Measurements from ENCODE around the gene HMGB4.

DNA sequence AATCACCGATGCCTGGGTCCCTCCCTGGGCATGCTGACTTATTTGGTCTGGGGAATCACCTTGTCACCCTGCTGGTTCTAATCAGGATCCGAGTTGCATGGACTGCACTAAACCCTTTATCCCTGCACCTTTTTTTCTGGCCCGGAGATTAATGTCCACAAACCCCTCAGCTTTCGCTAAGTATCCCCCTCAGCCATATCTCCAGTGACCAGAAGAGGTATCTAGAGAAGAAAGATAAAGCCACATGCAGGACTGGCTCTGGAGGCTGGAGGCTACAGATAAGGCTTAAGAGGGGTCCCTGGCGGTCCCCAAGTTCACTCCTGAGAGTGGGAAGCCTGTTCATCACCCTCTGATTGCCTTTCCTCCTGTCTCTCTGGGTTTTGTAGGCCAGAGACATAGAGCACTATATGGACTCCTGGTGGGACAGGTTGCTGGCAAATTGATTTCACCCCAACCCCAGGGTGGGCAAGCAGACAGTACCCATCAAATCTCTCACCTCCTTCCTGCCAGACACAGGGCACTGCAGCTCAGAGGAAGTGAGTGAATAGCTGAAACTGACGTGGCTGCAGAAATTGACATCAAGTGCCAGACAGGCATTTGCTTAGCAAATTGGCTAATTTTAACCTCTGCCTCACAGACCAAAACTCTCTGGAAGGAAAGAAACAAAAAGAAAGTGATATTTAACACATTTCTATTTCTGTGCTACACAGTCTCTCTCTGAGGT is 38.8 kb downstream of the HMGB4 start:
- TF ChIP-seq, protein P1, sequence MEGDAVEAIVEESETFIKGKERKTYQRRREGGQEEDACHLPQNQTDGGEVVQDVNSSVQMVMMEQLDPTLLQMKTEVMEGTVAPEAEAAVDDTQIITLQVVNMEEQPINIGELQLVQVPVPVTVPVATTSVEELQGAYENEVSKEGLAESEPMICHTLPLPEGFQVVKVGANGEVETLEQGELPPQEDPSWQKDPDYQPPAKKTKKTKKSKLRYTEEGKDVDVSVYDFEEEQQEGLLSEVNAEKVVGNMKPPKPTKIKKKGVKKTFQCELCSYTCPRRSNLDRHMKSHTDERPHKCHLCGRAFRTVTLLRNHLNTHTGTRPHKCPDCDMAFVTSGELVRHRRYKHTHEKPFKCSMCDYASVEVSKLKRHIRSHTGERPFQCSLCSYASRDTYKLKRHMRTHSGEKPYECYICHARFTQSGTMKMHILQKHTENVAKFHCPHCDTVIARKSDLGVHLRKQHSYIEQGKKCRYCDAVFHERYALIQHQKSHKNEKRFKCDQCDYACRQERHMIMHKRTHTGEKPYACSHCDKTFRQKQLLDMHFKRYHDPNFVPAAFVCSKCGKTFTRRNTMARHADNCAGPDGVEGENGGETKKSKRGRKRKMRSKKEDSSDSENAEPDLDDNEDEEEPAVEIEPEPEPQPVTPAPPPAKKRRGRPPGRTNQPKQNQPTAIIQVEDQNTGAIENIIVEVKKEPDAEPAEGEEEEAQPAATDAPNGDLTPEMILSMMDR (IDR thresholded peaks at IDR 0.05; ENCODE audit: insufficient read depth, low read length), result no peak
- no peak for TF ChIP-seq POLR2AphosphoS5 (IDR thresholded peaks at IDR 0.05; ENCODE audit: low read depth)
- no peak for TF ChIP-seq GABPA (IDR thresholded peaks at IDR 0.05; ENCODE audit: low read depth)
- TF ChIP-seq, protein P2, sequence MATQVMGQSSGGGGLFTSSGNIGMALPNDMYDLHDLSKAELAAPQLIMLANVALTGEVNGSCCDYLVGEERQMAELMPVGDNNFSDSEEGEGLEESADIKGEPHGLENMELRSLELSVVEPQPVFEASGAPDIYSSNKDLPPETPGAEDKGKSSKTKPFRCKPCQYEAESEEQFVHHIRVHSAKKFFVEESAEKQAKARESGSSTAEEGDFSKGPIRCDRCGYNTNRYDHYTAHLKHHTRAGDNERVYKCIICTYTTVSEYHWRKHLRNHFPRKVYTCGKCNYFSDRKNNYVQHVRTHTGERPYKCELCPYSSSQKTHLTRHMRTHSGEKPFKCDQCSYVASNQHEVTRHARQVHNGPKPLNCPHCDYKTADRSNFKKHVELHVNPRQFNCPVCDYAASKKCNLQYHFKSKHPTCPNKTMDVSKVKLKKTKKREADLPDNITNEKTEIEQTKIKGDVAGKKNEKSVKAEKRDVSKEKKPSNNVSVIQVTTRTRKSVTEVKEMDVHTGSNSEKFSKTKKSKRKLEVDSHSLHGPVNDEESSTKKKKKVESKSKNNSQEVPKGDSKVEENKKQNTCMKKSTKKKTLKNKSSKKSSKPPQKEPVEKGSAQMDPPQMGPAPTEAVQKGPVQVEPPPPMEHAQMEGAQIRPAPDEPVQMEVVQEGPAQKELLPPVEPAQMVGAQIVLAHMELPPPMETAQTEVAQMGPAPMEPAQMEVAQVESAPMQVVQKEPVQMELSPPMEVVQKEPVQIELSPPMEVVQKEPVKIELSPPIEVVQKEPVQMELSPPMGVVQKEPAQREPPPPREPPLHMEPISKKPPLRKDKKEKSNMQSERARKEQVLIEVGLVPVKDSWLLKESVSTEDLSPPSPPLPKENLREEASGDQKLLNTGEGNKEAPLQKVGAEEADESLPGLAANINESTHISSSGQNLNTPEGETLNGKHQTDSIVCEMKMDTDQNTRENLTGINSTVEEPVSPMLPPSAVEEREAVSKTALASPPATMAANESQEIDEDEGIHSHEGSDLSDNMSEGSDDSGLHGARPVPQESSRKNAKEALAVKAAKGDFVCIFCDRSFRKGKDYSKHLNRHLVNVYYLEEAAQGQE (IDR thresholded peaks at IDR 0.05; ENCODE audit: insufficient replicate concordance, low read depth), result no peak
